Peyer's patch (tissue), 4 donors: ENCODE results near the gene EDN2. TPM values are rescaled to one million over a fixed set of nuclear protein-coding genes. Genes with fewer than 3 reads are reported as not detected.

Experiments
- DNase-seq, 3 donors: peaks; one replicate each; pipeline ENCODE4 v3.0.0-alpha.2; 2017 to 2019
- H3K27ac ChIP-seq, 4 donors: fragments of 200-600 bp; sonication (generic); one replicate each; pipeline ENCODE4 v1.5.1; 2016 to 2019
- H3K27me3 ChIP-seq, 2 donors: fragments of 200-600 bp; sonication (generic); one replicate each; pipeline ENCODE4 v1.5.1; 2019
- H3K36me3 ChIP-seq, 3 donors: fragments of 200-600 bp; sonication (generic); one replicate each; pipeline ENCODE4 v1.5.1; 2016 to 2019
- H3K4me1 ChIP-seq, 4 donors: fragments of 200-600 bp; sonication (generic); one replicate each; pipeline ENCODE4 v1.5.1; 2016 to 2019
- H3K4me3 ChIP-seq, 4 donors: fragments of 200-600 bp; sonication (generic); 1 replicate in 3 of 4; 2 replicates in 1 of 4; pipeline ENCODE4 v1.5.1; 2016 to 2019; ENCODE audit warnings: mild to moderate bottlenecking in 1 of 4
- H3K9me3 ChIP-seq, 4 donors: fragments of 200-600 bp; sonication (generic); one replicate each; pipeline ENCODE4 v1.5.1; 2016 to 2019; ENCODE audit warnings: mild to moderate bottlenecking in 1 of 4
- POLR2A ChIP-seq, 2 donors: fragments of 450-650 bp; IDR thresholded peaks; one replicate each; pipeline ENCODE4 v1.5.1; 2017; ENCODE audit warnings: antibody characterized with exemption in 2 of 2, mild to moderate bottlenecking in 2 of 2, moderate library complexity in 2 of 2
- total RNA-seq, 4 donors: library from RNA; depleted of rRNA; stranded (reverse); fragments of >200 nt; gene quantifications; one replicate each; pipeline ENCODE4 v1.1.0, GENCODE V29; 2016
- TF ChIP-seq, protein P1 (sequence below), 6 experiments: fragments of 450-650 bp in 4 of 6; fragments of 200-600 bp in 2 of 6; sonication (generic) in 1 of 6; IDR thresholded peaks; one replicate each; pipeline ENCODE4 v1.5.1; 2017 to 2019; ENCODE audit warnings: antibody characterized with exemption in 6 of 6, mild to moderate bottlenecking in 3 of 6, moderate library complexity in 1 of 6

EDN2 gene
- total RNA-seq, 4 donors from 2014 or later = 43.2 to 75.0 (median 49.1) TPM; not detected in 1

DNA sequence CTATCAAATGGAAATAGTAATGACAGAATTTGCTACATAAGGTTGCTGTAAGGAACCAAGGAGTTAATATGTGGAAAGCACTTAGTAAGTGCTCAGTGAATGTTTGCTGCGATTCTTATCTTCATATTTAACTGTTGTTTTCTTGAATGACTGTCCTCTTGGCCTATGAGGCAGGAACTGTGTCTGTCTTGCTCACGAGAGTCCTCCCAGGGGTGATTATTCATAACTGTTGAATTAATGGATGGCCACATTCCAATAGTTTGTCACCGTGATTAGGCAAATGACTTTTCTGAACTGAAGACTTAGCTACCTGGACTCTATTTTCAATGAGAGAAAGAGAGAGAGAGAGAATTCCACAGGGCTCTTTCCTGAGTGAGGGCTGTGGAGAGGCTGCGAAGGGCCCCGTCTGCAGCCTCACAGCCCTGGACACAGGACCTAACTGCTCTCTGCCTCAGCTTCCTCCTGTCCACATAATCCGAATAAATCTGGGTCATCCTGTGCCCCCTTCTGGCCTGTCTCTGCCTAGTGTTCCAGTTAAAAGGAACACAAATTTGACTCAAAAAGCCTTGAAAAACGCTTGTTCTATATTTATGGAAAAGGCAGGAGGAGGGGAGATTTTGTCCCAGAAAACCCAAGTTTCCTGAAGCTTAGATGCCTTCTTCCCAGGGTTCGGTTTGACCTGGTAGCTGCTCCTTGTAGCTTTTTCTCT is 8.5 kb downstream of the EDN2 start:
- Histone ChIP-seq H3K27ac (peak overlapping the region in 3 of 4 donors; percentile 74 to 93 (median 80)), H3K36me3 (no peaks in the 10 kb centered on the region), H3K9me3 (no peaks in the 10 kb centered on the region), H3K27me3 (no peaks in the 10 kb centered on the region), H3K4me3 (no peak overlapping the region), H3K4me1 (peaks cover 0 to 65% (median 3%) of the 10 kb centered on the region in 4 donors)
- TF ChIP-seq, protein P1, sequence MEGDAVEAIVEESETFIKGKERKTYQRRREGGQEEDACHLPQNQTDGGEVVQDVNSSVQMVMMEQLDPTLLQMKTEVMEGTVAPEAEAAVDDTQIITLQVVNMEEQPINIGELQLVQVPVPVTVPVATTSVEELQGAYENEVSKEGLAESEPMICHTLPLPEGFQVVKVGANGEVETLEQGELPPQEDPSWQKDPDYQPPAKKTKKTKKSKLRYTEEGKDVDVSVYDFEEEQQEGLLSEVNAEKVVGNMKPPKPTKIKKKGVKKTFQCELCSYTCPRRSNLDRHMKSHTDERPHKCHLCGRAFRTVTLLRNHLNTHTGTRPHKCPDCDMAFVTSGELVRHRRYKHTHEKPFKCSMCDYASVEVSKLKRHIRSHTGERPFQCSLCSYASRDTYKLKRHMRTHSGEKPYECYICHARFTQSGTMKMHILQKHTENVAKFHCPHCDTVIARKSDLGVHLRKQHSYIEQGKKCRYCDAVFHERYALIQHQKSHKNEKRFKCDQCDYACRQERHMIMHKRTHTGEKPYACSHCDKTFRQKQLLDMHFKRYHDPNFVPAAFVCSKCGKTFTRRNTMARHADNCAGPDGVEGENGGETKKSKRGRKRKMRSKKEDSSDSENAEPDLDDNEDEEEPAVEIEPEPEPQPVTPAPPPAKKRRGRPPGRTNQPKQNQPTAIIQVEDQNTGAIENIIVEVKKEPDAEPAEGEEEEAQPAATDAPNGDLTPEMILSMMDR (IDR thresholded peaks at IDR 0.05) = no peak
- no peak for TF ChIP-seq POLR2A (IDR thresholded peaks at IDR 0.05)
- DNase-seq = peak in 1 of 3 donors; percentile 38

DNA sequence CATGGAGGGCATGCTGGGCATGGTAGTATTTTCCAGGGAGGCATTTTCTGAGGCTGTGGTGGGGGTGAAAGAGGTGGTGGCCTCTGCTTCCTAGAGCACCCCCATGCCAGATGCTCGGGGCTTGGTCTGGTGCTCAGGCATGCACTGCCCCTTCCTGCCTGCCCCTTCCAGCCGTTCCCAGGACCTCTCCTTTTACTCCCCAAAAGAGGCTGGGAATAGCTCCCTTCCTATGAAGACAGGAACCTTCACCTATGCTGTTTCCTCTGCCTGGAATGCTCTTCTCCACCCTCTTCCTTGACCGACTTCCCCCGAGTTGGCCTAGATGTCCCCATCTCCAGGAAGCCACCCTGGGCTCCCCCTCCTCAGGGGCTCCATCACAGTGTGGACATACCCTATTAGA is 9.1 kb downstream of the EDN2 start:
- no peaks in the 10 kb centered on the region for H3K36me3 ChIP-seq
- TF ChIP-seq, protein P1 (IDR thresholded peaks at IDR 0.05) = no peak
- no peak for TF ChIP-seq POLR2A (IDR thresholded peaks at IDR 0.05)
- H3K27ac ChIP-seq = peak overlapping the region in 3 of 4 donors; percentile 57 to 93 (median 80)
- no peak for DNase-seq
- no peaks in the 10 kb centered on the region for H3K27me3 ChIP-seq
- no peaks in the 10 kb centered on the region for H3K9me3 ChIP-seq
- H3K4me1 ChIP-seq = peaks cover 0 to 58% (median 3%) of the 10 kb centered on the region in 4 donors
- no peak overlapping the region for H3K4me3 ChIP-seq

DNA sequence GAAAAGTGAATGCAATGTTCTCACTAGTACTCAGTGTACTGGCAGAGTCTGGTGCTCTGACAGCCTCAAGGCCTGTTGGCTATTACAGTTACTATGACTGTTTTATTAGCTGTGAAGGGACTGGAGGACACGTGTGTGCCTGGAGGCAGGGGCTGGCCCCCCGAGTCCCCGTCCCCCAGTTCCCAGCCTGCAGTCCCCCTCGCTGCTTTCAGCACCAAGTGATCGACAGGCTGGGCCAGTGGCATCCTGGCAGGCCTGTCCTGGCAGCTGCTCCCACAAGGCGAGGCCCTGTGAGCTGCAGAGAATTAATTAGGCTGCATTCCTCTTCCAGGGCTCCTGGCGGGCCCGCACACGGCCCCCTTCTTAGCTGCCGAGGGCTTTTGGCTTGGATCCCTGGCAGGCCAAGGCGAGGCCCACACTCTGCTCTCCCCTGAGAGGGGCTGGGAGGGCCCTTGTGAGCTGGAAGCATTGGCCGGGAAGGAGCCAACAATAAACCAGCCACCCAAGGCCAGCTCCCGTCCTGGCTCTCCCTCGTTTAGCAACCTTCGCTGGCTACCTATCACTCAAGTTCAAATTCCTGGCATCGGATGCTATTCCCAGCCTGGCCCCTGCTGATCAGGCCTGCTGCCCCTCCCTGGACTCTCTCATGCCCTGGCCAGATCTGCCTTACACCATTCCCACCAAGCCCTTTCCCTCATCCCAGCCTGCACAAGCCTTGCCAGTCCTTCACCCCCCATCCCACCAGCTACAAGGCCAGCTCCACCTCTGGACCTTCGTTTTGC is 9.8 kb downstream of the EDN2 start:
- Histone ChIP-seq H3K27ac (peak overlapping the region in 3 of 4 donors; percentile 57 to 93 (median 80)), H3K36me3 (no peaks in the 10 kb centered on the region), H3K9me3 (no peaks in the 10 kb centered on the region), H3K4me1 (peaks cover 0 to 51% (median 3%) of the 10 kb centered on the region in 4 donors), H3K27me3 (no peaks in the 10 kb centered on the region), H3K4me3 (no peak overlapping the region)
- TF ChIP-seq, protein P1 (IDR thresholded peaks at IDR 0.05) = no peak
- no peak for TF ChIP-seq POLR2A (IDR thresholded peaks at IDR 0.05)
- peak in 1 of 3 donors; percentile 61 for DNase-seq

DNA sequence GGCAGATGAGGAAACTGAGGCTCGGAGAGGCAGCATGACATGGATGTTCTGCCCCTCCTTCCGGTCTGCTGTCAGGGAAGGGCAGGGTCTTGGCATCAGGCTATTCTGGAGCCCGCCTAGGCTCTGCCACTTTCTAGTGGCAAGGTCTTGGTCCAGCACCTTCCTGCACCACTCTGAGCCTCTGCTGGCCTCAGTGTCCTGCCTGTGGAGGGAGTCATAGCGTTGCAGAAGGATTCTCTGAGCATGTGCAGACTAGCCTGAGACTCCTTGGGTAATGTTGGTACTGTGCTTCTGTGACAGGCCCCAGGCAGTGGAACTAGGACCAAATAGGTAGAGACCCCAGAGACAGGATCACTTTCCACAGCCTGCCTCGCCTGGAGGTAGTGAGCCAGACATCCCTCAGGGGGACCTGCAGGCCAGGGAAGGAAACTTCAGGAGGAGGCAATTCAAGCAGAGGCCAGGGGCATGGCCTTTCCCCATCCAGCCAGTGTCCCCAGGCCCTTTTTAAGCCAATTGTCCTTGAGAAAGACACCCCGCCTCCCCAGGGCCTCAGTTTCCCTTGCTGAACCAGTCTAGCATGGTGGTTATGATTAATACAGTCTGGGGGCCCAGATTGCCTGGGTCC is 10.6 kb downstream of the EDN2 start:
- Histone ChIP-seq H3K27ac (peak overlapping the region in 3 of 4 donors; percentile 57 to 93 (median 80)), H3K4me3 (no peak overlapping the region), H3K27me3 (no peaks in the 10 kb centered on the region), H3K36me3 (no peaks in the 10 kb centered on the region), H3K4me1 (peaks cover 0 to 45% (median 3%) of the 10 kb centered on the region in 4 donors), H3K9me3 (no peaks in the 10 kb centered on the region)
- no peak for TF ChIP-seq POLR2A (IDR thresholded peaks at IDR 0.05)
- TF ChIP-seq, protein P1 (IDR thresholded peaks at IDR 0.05) = no peak
- DNase-seq = peak in 1 of 3 donors; percentile 15

DNA sequence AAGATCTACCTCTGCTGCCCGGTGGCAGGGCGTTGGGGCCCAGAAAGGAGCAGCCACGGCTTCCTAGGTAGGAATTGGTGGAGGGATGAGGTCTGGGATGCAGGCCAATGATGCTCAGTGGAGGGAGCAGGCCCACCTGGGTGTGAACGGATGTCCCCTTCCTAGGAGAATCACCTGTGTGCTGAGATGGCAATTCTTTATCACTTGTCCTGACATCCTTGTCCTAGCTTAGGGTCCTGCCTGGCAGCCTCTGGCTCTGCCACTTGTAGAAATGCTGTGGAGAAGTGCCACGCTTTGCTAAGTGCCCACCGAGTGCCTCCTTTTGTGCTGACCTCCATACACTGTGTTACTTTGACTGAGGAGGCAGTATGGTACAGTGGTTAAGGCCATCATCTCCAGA is 12.8 kb downstream of the EDN2 start:
- H3K4me1 ChIP-seq = peaks cover 0 to 40% (median 8%) of the 10 kb centered on the region in 4 donors
- H3K27ac ChIP-seq = no peak overlapping the region
- H3K4me3 ChIP-seq = no peak overlapping the region
- H3K27me3 ChIP-seq = no peaks in the 10 kb centered on the region
- TF ChIP-seq POLR2A (IDR thresholded peaks at IDR 0.05) = no peak
- TF ChIP-seq, protein P1 (IDR thresholded peaks at IDR 0.05) = no peak
- no peaks in the 10 kb centered on the region for H3K36me3 ChIP-seq
- peak in 1 of 3 donors; percentile 18 for DNase-seq
- H3K9me3 ChIP-seq = no peaks in the 10 kb centered on the region
